Right lobe of liver (tissue), 6 donors: ENCODE data around the gene LHX1. TPM values are rescaled to one million over a fixed set of nuclear protein-coding genes. Genes with fewer than 3 reads are reported as not detected.

Experiments used
- ATAC-seq, 4 donors: fragments of 200-7000 bp; cut with Tn5 transposase; one replicate each; pipeline ENCODE4 v1.9.1; 2020; ENCODE audit warnings: mild to moderate bottlenecking in 4 of 4, moderate library complexity in 4 of 4
- DNase-seq, 3 donors: peaks; one replicate each; pipeline ENCODE4 v3.0.0-alpha.2; 2020
- H3K27ac ChIP-seq, 3 donors: fragments of 200-600 bp; one replicate each; pipeline ENCODE4 v1.8.0; 2022
- H3K27me3 ChIP-seq, 2 donors: fragments of 200-600 bp; one replicate each; pipeline ENCODE4 v1.8.0; 2022
- H3K36me3 ChIP-seq, 4 donors: fragments of 200-600 bp; sonication (generic) in 1 of 4; one replicate each; pipeline versions ENCODE4 v1.5.1 to v1.8.0; 2017 to 2022; ENCODE audit warnings: control low read depth in 1 of 4
- H3K4me1 ChIP-seq, 4 donors: fragments of 200-600 bp; sonication (generic) in 1 of 4; one replicate each; pipeline versions ENCODE4 v1.5.1 to v1.8.0; 2017 to 2022; ENCODE audit warnings: control low read depth in 1 of 4
- H3K4me3 ChIP-seq, 3 donors: fragments of 200-600 bp; one replicate each; pipeline ENCODE4 v1.8.0; 2022
- H3K9me3 ChIP-seq, 4 donors: fragments of 200-600 bp; sonication (generic) in 1 of 4; one replicate each; pipeline versions ENCODE4 v1.5.1 to v1.8.0; 2017 to 2022; ENCODE audit warnings: control low read depth in 1 of 4
- POLR2A ChIP-seq: fragments of 450-650 bp; IDR thresholded peaks from one replicate; pipeline ENCODE4 v1.6.1; 2017; ENCODE audit warnings: antibody characterized with exemption, mild to moderate bottlenecking
- WGBS: methylation state at CpG from one replicate; pipeline ENCODE4 v1.1.6; 2018; ENCODE audit warnings: low coverage, low lambda C conversion rate; ENCODE audit not compliant: insufficient coverage; ENCODE audit errors: missing lambda C conversion rate; 5-methylcytosine and 5-hydroxymethylcytosine counted together
- intact Hi-C, 2 donors: fragments of 100-400 bp; cut with DNase I; formaldehyde crosslinking; loops; one replicate each; pipeline versions ENCODE4 v1.11.2 to v1.14.1; 2022
- small RNA-seq, 2 experiments: library from RNA; depleted of rRNA; stranded (forward); fragments of <200 nt; gene quantifications; one replicate each; pipeline ENCODE3, GENCODE V24; 2016
- total RNA-seq, 6 experiments: library from RNA; depleted of rRNA in 2 of 6; stranded (reverse); fragments of >200 nt in 2 of 6; fragmentation: NEBNext Ultra II Directional in 3 of 6; extraction: Animal tissue kit (Norgen Biotek cat#: 25700) in 3 of 6; gene quantifications; one replicate each; pipeline versions ENCODE4 v1.1.0 to v1.2.4, GENCODE V29; 2016 to 2023
- TF ChIP-seq, protein P1 (sequence below), 4 donors: fragments of 200-600 bp in 3 of 4; fragments of 450-650 bp in 1 of 4; IDR thresholded peaks; one replicate each; pipeline versions ENCODE4 v1.5.1 to v1.8.0; 2016 to 2022; ENCODE audit warnings: antibody characterized with exemption in 4 of 4, mild to moderate bottlenecking in 2 of 4
- donor health status: DM: no; HTN: yes; CAD: no.
- donor health status: DM: no; HTN: no; CAD: no.
- donor health status: DM: no; HTN: no; CAD: no.
- donor health status: DM: no; HTN: yes; CAD: no.
- donor health status: DM: no; HTN: yes; CAD: no.

LHX1 gene
- total RNA-seq, 6 experiments from 2014 or later = not detected

DNA sequence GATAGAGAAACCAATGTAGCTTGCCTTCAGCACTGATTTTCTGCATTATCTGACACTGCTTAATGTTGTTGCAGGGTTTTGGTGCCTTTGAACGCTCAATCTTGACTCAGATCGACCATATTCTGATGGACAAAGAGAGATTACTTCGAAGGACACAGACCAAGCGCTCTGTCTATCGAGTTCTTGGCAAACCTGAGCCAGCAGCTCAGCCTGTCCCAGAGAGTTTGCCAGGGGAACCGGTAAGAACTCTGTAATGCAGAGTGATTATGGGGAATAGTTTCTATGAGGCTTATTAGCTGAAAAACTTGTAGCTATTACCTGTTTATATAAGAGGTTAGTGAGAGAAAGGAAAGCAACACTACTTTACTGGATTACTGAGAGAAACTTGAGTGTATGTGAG lies 51.9 kb downstream of the LHX1 start:
- intact Hi-C loops = no loop called here
- H3K27ac ChIP-seq = no peak overlapping the region
- DNase-seq = no peak
- peaks cover 5 to 49% (median 12%) of the 10 kb centered on the region in 4 donors for H3K36me3 ChIP-seq
- H3K4me1 ChIP-seq = no peaks in the 10 kb centered on the region
- no peak for TF ChIP-seq POLR2A
- TF ChIP-seq, protein P1, sequence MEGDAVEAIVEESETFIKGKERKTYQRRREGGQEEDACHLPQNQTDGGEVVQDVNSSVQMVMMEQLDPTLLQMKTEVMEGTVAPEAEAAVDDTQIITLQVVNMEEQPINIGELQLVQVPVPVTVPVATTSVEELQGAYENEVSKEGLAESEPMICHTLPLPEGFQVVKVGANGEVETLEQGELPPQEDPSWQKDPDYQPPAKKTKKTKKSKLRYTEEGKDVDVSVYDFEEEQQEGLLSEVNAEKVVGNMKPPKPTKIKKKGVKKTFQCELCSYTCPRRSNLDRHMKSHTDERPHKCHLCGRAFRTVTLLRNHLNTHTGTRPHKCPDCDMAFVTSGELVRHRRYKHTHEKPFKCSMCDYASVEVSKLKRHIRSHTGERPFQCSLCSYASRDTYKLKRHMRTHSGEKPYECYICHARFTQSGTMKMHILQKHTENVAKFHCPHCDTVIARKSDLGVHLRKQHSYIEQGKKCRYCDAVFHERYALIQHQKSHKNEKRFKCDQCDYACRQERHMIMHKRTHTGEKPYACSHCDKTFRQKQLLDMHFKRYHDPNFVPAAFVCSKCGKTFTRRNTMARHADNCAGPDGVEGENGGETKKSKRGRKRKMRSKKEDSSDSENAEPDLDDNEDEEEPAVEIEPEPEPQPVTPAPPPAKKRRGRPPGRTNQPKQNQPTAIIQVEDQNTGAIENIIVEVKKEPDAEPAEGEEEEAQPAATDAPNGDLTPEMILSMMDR (IDR thresholded peaks at IDR 0.05) = no peak
- no peak overlapping the region for H3K4me3 ChIP-seq
- H3K27me3 ChIP-seq = no peaks in the 10 kb centered on the region
- no peaks in the 10 kb centered on the region for H3K9me3 ChIP-seq
- 55% methylated on average over 4 of the region's 6 CpGs for WGBS
- ATAC-seq = peak in 1 of 4 donors; percentile 58

DNA sequence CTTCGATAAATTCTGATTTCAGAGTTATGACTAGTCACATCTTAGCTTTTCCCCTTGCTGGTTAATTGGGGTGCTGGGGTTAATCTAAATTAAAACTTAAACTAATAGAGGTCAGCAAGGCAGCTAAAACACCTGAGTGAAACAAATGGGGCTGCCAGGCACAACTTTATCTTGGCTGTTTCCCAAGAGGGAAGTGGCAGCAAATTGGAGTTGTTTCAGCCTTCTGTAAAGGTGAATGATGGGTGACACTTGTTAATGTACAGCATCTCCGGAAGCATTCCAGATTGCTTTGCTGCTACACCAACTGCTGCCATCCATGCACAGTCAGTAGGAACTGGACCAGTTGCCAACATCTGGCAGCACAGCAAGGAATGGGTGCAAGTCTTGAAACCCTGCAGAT lies 55.4 kb downstream of the LHX1 start:
- intact Hi-C loops = no loop called here
- H3K4me1 ChIP-seq = no peaks in the 10 kb centered on the region
- no peaks in the 10 kb centered on the region for H3K27me3 ChIP-seq
- H3K36me3 ChIP-seq = peaks cover 0 to 63% (median 19%) of the 10 kb centered on the region in 4 donors
- TF ChIP-seq, protein P1 (IDR thresholded peaks at IDR 0.05) = no peak
- no peak for TF ChIP-seq POLR2A
- ATAC-seq (peak in 3 of 4 donors; percentile 23 to 62 (median 32)), DNase-seq (peak in 1 of 3 donors; percentile 48)
- H3K4me3 ChIP-seq = no peak overlapping the region
- 80% methylated on average over 1 of the region's 2 CpGs for WGBS
- no peaks in the 10 kb centered on the region for H3K9me3 ChIP-seq
- no peak overlapping the region for H3K27ac ChIP-seq

DNA sequence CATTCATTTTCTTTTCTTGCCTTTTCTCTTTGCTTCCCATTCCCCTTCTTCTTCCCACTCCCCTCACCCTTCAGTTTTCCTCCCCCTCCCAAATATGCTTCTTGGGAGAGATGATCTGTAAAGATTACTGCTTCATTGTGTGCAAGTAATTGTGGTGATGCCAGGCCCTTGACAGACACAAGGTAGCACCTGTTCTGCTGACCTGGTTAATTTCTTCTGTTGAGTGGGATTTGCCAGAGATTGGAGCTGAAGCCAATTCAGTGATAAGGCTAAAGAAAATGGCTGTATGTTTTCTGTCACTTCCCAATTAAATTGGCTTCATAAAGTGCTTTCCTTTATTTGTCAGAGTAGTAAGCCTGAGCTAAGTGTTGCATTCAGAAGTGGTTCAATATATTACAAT lies 56.0 kb downstream of the LHX1 start:
- no peaks in the 10 kb centered on the region for H3K9me3 ChIP-seq
- H3K27ac ChIP-seq = no peak overlapping the region
- no peaks in the 10 kb centered on the region for H3K27me3 ChIP-seq
- intact Hi-C loops = no loop called here
- ATAC-seq = no peak
- no peaks in the 10 kb centered on the region for H3K4me1 ChIP-seq
- DNase-seq = no peak
- TF ChIP-seq, protein P1 (IDR thresholded peaks at IDR 0.05) = no peak
- no peak for TF ChIP-seq POLR2A
- H3K36me3 ChIP-seq = peaks cover 0 to 64% (median 19%) of the 10 kb centered on the region in 4 donors
- H3K4me3 ChIP-seq = no peak overlapping the region

Small RNA genes lying within 50 kb of the gene (small RNA-seq; reads per million reads assigned to genes)
- gene AC243773.2 = 0 reads per million in 2 experiments

Other genes with a start within 250 kb of the LHX1 start
- 10 to 100 TPM; 13.2 to 19.5 (median 16.7) TPM for gene AATF, start 11.5 kb downstream of the LHX1 start, total RNA-seq